IMR-90 (cell line): Measurements from ENCODE around the gene PROZ.

Experiments
- BHLHE40 ChIP-seq: fragments of 150-350 bp; IDR thresholded peaks from 2 replicates; pipeline ENCODE4 v1.6.1; 2016; ENCODE audit warnings: mild to moderate bottlenecking, low read depth, low read length
- CEBPB ChIP-seq: IDR thresholded peaks from 2 replicates; pipeline ENCODE4 v1.6.1; 2012; ENCODE audit warnings: low read depth, low read length, improper control_type of control experiment
- CHD1 ChIP-seq: IDR thresholded peaks from 2 replicates; pipeline ENCODE4 v1.6.1; 2012; ENCODE audit warnings: low read depth, low read length, improper control_type of control experiment
- CTCF ChIP-seq: conservative IDR thresholded peaks from 2 replicates; pipeline ENCODE4 v1.5.1; 2012; ENCODE audit warnings: mild to moderate bottlenecking, low read depth, low read length, improper control_type of control experiment
- ELK1 ChIP-seq: fragments of 150-350 bp; IDR thresholded peaks from 2 replicates; pipeline ENCODE4 v1.6.1; 2016; ENCODE audit warnings: low read depth, mild to moderate bottlenecking, low read length, moderate library complexity, borderline replicate concordance
- FOS ChIP-seq: fragments of 150-350 bp; IDR thresholded peaks from 2 replicates; pipeline ENCODE4 v1.6.1; 2016; ENCODE audit warnings: low read depth, low read length
- MAFK ChIP-seq: IDR thresholded peaks from 2 replicates; pipeline ENCODE4 v1.6.1; 2012; ENCODE audit warnings: low read depth, low read length, improper control_type of control experiment
- MAZ ChIP-seq: IDR thresholded peaks from 2 replicates; pipeline ENCODE4 v1.6.1; 2012; ENCODE audit warnings: low read depth, mild to moderate bottlenecking, low read length, improper control_type of control experiment, moderate library complexity, borderline replicate concordance
- MXI1 ChIP-seq: IDR thresholded peaks from 2 replicates; pipeline ENCODE4 v1.6.1; 2012; ENCODE audit warnings: low read depth, mild to moderate bottlenecking, low read length, moderate library complexity, borderline replicate concordance
- NFE2L2 ChIP-seq: fragments of 150-350 bp; IDR thresholded peaks from 2 replicates; pipeline ENCODE4 v1.6.1; 2016; ENCODE audit warnings: low read depth, mild to moderate bottlenecking, low read length
- POLR2A ChIP-seq: IDR thresholded peaks from 2 replicates; pipeline ENCODE4 v1.6.1; 2012; ENCODE audit warnings: mild to moderate bottlenecking, low read depth, low read length
- RCOR1 ChIP-seq: IDR thresholded peaks from 2 replicates; pipeline ENCODE4 v1.6.1; 2012; ENCODE audit warnings: mild to moderate bottlenecking, low read length, improper control_type of control experiment; ENCODE audit not compliant: insufficient replicate concordance
- RFX5 ChIP-seq: IDR thresholded peaks from 2 replicates; pipeline ENCODE4 v1.8.0; 2012; ENCODE audit warnings: low read depth, mild to moderate bottlenecking, low read length, moderate library complexity
- SMC3 ChIP-seq: fragments of 150-350 bp; IDR thresholded peaks from 2 replicates; pipeline ENCODE4 v1.6.1; 2016; ENCODE audit warnings: low read depth, mild to moderate bottlenecking, antibody characterized with exemption, low read length, moderate library complexity

GRCh38 chr13:113116871-113117271, 41.6 kb upstream of the PROZ start:
- TF ChIP-seq CTCF (no peak), POLR2A (no peak), RCOR1 (no peak), MAFK (no peak), RFX5 (no peak), MAZ (no peak), SMC3 (no peak), NFE2L2 (no peak), ELK1 (no peak), CHD1 (no peak), MXI1 (no peak), CEBPB (no peak), FOS (no peak), BHLHE40 (no peak)
